GM12873 (cell line): ENCODE measurements around the gene COPE.

Experiments used
- CTCF ChIP-seq: IDR thresholded peaks from 2 replicates; pipeline ENCODE4 v1.5.1; 2012; ENCODE audit warnings: low read depth, mild to moderate bottlenecking, moderate library complexity, low read length, control low read depth; ENCODE audit not compliant: insufficient read depth; ENCODE audit errors: missing control alignments

COPE gene

GRCh38 chr19:18919086-18919899 lies at the start of gene COPE, which contains the start of gene DDX49:
COPE (minus strand) TSS chr19:18919387; CDS start chr19:18919348, 39 bp downstream.
DDX49 (plus strand) TSS chr19:18919715; CDS start chr19:18919742, 27 bp downstream.
- no peak for TF ChIP-seq CTCF

GRCh38 chr19:18967358-18968146 lies 48.4 kb upstream of the COPE start:
- TF ChIP-seq CTCF: no peak

GRCh38 chr19:18966307-18966706 lies 47.1 kb upstream of the COPE start:
- no peak for TF ChIP-seq CTCF

- TF ChIP-seq CTCF: no peak
Measured at GRCh38 chr19:18964121-18964520, 44.9 kb upstream of the COPE start.

GRCh38 chr19:18961767-18962620 lies 42.8 kb upstream of the COPE start:
- TF ChIP-seq CTCF: no peak

- TF ChIP-seq CTCF: no peak
Measured at GRCh38 chr19:18960370-18960769, 41.2 kb upstream of the COPE start.
